Heart left ventricle (tissue), 13 donors: ENCODE results near the gene KCNK1.

Experiments used
- POLR2A ChIP-seq, 2 donors: fragments of 450-650 bp; IDR thresholded peaks; one replicate each; pipeline ENCODE4 v1.6.1; 2017; ENCODE audit warnings: antibody characterized with exemption in 2 of 2, mild to moderate bottlenecking in 2 of 2, moderate library complexity in 2 of 2
- TF ChIP-seq, protein P1 (sequence below), 12 donors: fragments of 200-600 bp; sonication (generic) in 4 of 12; IDR thresholded peaks; one replicate each; pipeline versions ENCODE4 v1.5.0 to v1.8.0; 2018 to 2022; ENCODE audit warnings: antibody characterized with exemption in 12 of 12, mild to moderate bottlenecking in 5 of 12
- donor health status: ischemic (EF 13 %, LVEDD 7.1; RV severe dilation, severe dysfunction).
- donor health status: DM: no; HTN: yes; CAD: no.
- donor health status: DM: no; HTN: no; CAD: no.
- donor health status: ischemic (EF 25% LVEDD 6.9; RV normal size, moderate dysfunction).
- donor health status: ischemic (EF 25% LVEDD 5.7; RV mildly dilated, moderate dysfunction).
- donor health status: ischemic (EF 35%, LVEDD 5.7; RV mildly dilated, moderate dysfunction).
- donor health status: nonischemic (EF 11% LVEDD 7.7; RV severe dilation, severe dysfunction).
- donor health status: DM: yes; HTN: yes; CAD: no.
- donor health status: PGD.
- donor health status: ischemic (EF 29% LVEDD 5.4; RV normal size, mild dysfunction).
- donor health status: nonischemic (EF 23%, LVEDD 6.1; RV moderate dilation, normal function).

DNA sequence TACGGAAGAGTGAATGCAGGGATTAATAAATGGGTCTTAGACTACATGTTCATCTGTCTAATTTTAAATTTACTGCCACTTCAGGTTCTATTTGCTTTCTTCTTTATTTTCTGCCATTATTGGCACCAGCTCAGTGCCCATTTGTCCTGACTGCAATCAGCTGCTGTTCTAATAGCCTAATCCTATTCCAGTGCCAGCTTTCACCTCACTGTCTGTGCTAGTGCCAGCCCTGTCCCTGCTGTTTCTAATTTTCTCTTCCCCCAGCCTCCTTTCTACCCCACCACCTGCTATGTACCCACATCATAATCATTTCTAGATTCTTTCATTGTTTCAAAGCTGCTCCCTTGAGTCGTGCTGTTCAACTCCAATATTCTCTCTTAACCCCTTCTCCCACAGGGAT, 86.4 kb downstream of the KCNK1 start:
- TF ChIP-seq, protein P1, sequence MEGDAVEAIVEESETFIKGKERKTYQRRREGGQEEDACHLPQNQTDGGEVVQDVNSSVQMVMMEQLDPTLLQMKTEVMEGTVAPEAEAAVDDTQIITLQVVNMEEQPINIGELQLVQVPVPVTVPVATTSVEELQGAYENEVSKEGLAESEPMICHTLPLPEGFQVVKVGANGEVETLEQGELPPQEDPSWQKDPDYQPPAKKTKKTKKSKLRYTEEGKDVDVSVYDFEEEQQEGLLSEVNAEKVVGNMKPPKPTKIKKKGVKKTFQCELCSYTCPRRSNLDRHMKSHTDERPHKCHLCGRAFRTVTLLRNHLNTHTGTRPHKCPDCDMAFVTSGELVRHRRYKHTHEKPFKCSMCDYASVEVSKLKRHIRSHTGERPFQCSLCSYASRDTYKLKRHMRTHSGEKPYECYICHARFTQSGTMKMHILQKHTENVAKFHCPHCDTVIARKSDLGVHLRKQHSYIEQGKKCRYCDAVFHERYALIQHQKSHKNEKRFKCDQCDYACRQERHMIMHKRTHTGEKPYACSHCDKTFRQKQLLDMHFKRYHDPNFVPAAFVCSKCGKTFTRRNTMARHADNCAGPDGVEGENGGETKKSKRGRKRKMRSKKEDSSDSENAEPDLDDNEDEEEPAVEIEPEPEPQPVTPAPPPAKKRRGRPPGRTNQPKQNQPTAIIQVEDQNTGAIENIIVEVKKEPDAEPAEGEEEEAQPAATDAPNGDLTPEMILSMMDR (IDR thresholded peaks at IDR 0.05): no peak
- TF ChIP-seq POLR2A (IDR thresholded peaks at IDR 0.05): no peak
